Gastroesophageal sphincter (tissue), 3 donors: ENCODE data around the gene DLGAP3.
"Not testable (repeated sequence)": the region's sequence is repeated elsewhere in the genome, so short reads cannot be mapped to it uniquely, and the experiment has no call there.

ENCODE experiments used
- CTCF ChIP-seq, 4 experiments: fragments of 200-600 bp in 2 of 4; fragments of 450-650 bp in 2 of 4; sonication (generic) in 1 of 4; IDR thresholded peaks; one replicate each; pipeline ENCODE4 v1.5.1; 2017 to 2019; ENCODE audit warnings: antibody characterized with exemption in 4 of 4, mild to moderate bottlenecking in 2 of 4, moderate library complexity in 2 of 4
- EP300 ChIP-seq: sonication (generic); formaldehyde crosslinking; IDR thresholded peaks from one replicate; pipeline ENCODE4 v1.6.1; 2017; ENCODE audit warnings: antibody characterized with exemption, mild to moderate bottlenecking
- POLR2A ChIP-seq, 2 donors: fragments of 450-650 bp; IDR thresholded peaks; one replicate each; pipeline ENCODE4 v1.6.1; 2017; ENCODE audit warnings: antibody characterized with exemption in 2 of 2, mild to moderate bottlenecking in 2 of 2, moderate library complexity in 1 of 2
- POLR2AphosphoS5 ChIP-seq: sonication (generic); formaldehyde crosslinking; IDR thresholded peaks from one replicate; pipeline ENCODE4 v1.6.1; 2017; ENCODE audit warnings: antibody characterized with exemption

GRCh38 chr1:34967672-34968071 is 38.2 kb upstream of the DLGAP3 start:
- TF ChIP-seq CTCF (IDR thresholded peaks at IDR 0.05); POLR2A (IDR thresholded peaks at IDR 0.05); POLR2AphosphoS5; EP300: not testable (repeated sequence)
